ENCODE measurements around the gene TMEM200B. TPM values are rescaled to one million over a fixed set of nuclear protein-coding genes. Genes with fewer than 3 reads are reported as not detected.

The TMEM200B gene
- polyA plus RNA-seq, 2 of the 4 experiments (the other 2 are of a cell fraction) = 0.08 to 0.37 TPM

GRCh38 chr1:29082519-29082918 lies 41.2 kb downstream of the TMEM200B start:
- H3K4me3 ChIP-seq = no peak overlapping the region
- H3K27ac ChIP-seq = no peak overlapping the region
- no peaks in the 10 kb centered on the region for H3K4me1 ChIP-seq
- H3K9me3 ChIP-seq = no peaks in the 10 kb centered on the region
- ATAC-seq = no peak
- TF ChIP-seq ELK1 (IDR thresholded peaks at IDR 0.05; ENCODE audit: low read depth, low read length) = no peak
- no peak for TF ChIP-seq EP300 (IDR thresholded peaks at IDR 0.05)
- TF ChIP-seq PBX3 (IDR thresholded peaks at IDR 0.05) = no peak
- TF ChIP-seq POLR2AphosphoS2 (conservative IDR thresholded peaks at IDR 0.05; ENCODE audit: low read length) = no peak
- TF ChIP-seq HEYL (CRISPR knock-in tag; IDR thresholded peaks at IDR 0.05) = no peak
- TF ChIP-seq MYC (IDR thresholded peaks at IDR 0.05; ENCODE audit: borderline replicate concordance, low read length) = no peak
- TF ChIP-seq RCOR1 (IDR thresholded peaks at IDR 0.05; ENCODE audit: low read depth, low read length) = no peak
- TF ChIP-seq MAX (IDR thresholded peaks at IDR 0.05) = no peak
- no peak for TF ChIP-seq CEBPB (IDR thresholded peaks at IDR 0.05)
- TF ChIP-seq FOSB (CRISPR knock-in tag; IDR thresholded peaks at IDR 0.05) = no peak
- no peak for TF ChIP-seq SMC3 (IDR thresholded peaks at IDR 0.05)
- TF ChIP-seq RARB (CRISPR knock-in tag; IDR thresholded peaks at IDR 0.05) = no peak
- no peak for TF ChIP-seq NPAS2 (CRISPR knock-in tag; IDR thresholded peaks at IDR 0.05; ENCODE audit: borderline replicate concordance)
- no peak for TF ChIP-seq FOXS1 (CRISPR knock-in tag; IDR thresholded peaks at IDR 0.05)
- TF ChIP-seq CHD4 (IDR thresholded peaks at IDR 0.05; ENCODE audit: borderline replicate concordance) = no peak
- TF ChIP-seq ESRRA (IDR thresholded peaks at IDR 0.05; ENCODE audit: borderline replicate concordance, low read length) = no peak
- no peak for TF ChIP-seq ZFP36 (IDR thresholded peaks at IDR 0.05; ENCODE audit: borderline replicate concordance, partially characterized antibody)
- no peak for TF ChIP-seq BHLHE40 (IDR thresholded peaks at IDR 0.05; ENCODE audit: low read depth, low read length)
- no peak for TF ChIP-seq KDM5A (IDR thresholded peaks at IDR 0.05)
- TF ChIP-seq PHF8 (IDR thresholded peaks at IDR 0.05; ENCODE audit: borderline replicate concordance, low read depth) = no peak
- H3K4me2 ChIP-seq = no peak overlapping the region
- CTCF ChIA-PET = interaction anchor here (0.6 to 1.6 kb wide), 2 partner anchors 12 to 106 kb away, joined by 3 to 4 read pairs; no protein-coding TSS in a partner anchor
- no peak for DNase-seq (ENCODE audit: low read depth in 1 of 2, low spot score in 1 of 2)
- FAIRE-seq = no peak
- POLR2A ChIA-PET = no interaction called here
- WGBS (ENCODE audit: missing lambda C conversion rate) = 94% methylated on average over 3 of the region's 3 CpGs

GRCh38 chr1:29081201-29081600 lies 42.5 kb downstream of the TMEM200B start:
- ATAC-seq (no peak), FAIRE-seq (no peak), DNase-seq (ENCODE audit: low read depth in 1 of 2, low spot score in 1 of 2) (no peak)
- POLR2A ChIA-PET = no interaction called here
- no peak overlapping the region for H3K27ac ChIP-seq
- CTCF ChIA-PET = interaction anchor here (0.6 to 1.6 kb wide), 2 partner anchors 11 to 38 kb away, joined by 3 read pairs; no protein-coding TSS in a partner anchor
- H3K4me1 ChIP-seq = no peaks in the 10 kb centered on the region
- TF ChIP-seq E2F6 (IDR thresholded peaks at IDR 0.05; ENCODE audit: borderline replicate concordance, low read depth) = no peak
- no peak for TF ChIP-seq SREBF2 (IDR thresholded peaks at IDR 0.05)
- no peak for TF ChIP-seq EP300 (IDR thresholded peaks at IDR 0.05)
- no peak overlapping the region for H3K4me3 ChIP-seq
- H3K4me2 ChIP-seq = no peak overlapping the region
- no peaks in the 10 kb centered on the region for H3K9me3 ChIP-seq
- 93% methylated on average over 3 of the region's 3 CpGs for WGBS (ENCODE audit: missing lambda C conversion rate)

Measured in A549 (cell line).